Measurements from ENCODE around the gene PRSS8.
"Not testable (repeated sequence)": the region's sequence is repeated elsewhere in the genome, so short reads cannot be mapped to it uniquely, and the experiment has no call there.

DNA sequence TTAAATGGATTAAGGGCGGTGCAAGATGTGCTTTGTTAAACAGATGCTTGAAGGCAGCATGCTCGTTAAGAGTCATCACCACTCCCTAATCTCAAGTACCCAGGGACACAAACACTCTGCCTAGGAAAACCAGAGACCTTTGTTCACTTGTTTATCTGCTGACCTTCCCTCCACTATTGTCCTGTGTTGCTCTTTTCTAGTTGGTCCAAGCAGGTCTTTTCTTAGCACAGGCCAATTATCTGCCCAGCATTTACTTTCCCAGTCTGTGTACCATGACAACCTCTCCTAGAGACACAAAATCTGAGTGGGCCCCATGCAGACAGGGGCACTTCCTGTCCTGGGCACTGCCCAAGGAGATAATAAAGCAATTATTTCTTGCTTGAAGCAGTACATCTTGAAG, 34.5 kb upstream of the PRSS8 start:
- TF ChIP-seq POLR2A (IDR thresholded peaks at IDR 0.05; ENCODE audit: low read depth, low read length); TAF1 (IDR thresholded peaks at IDR 0.05; ENCODE audit: borderline replicate concordance, low read depth, low read length); POLR2AphosphoS5 (IDR thresholded peaks at IDR 0.05; ENCODE audit: low read depth, low read length): not testable (repeated sequence)
